H9 (cell line): ENCODE data around the gene EHBP1. TPM values are rescaled to one million over a fixed set of nuclear protein-coding genes. Genes with fewer than 3 reads are reported as not detected.

Experiments
- DNase-seq: peaks from one replicate; pipeline ENCODE4 v3.0.0-alpha.2; 2017
- H2AFZ ChIP-seq: one replicate; pipeline ENCODE4 v1.6.1; 2013; ENCODE audit warnings: mild to moderate bottlenecking, low read length, control low read depth, moderate library complexity
- H2AK5ac ChIP-seq: 2 replicates; pipeline ENCODE4 v1.6.1; 2013; ENCODE audit warnings: low read length, control low read depth, mixed read lengths; ENCODE audit not compliant: insufficient read length
- H2BK120ac ChIP-seq: one replicate; pipeline ENCODE4 v1.6.1; 2013; ENCODE audit warnings: low read depth, mild to moderate bottlenecking, low read length, control low read depth, inconsistent platforms; ENCODE audit not compliant: poor library complexity, severe bottlenecking
- H2BK12ac ChIP-seq: 2 replicates; pipeline ENCODE4 v1.6.1; 2013; ENCODE audit warnings: low read length, control low read depth, mixed read lengths, low read depth; ENCODE audit not compliant: insufficient read length
- H2BK15ac ChIP-seq: 2 replicates; pipeline ENCODE4 v1.6.1; 2013; ENCODE audit warnings: low read depth, low read length, control low read depth
- H2BK20ac ChIP-seq: one replicate; pipeline ENCODE4 v1.6.1; 2013; ENCODE audit warnings: low read depth, mild to moderate bottlenecking, low read length, control low read depth, inconsistent platforms; ENCODE audit not compliant: poor library complexity, severe bottlenecking
- H2BK5ac ChIP-seq: 2 replicates; pipeline ENCODE4 v1.6.1; 2013; ENCODE audit warnings: low read length, control low read depth, mixed read lengths; ENCODE audit not compliant: insufficient read length
- H3K14ac ChIP-seq: 2 replicates; pipeline ENCODE4 v1.6.1; 2013; ENCODE audit warnings: low read length, control low read depth; ENCODE audit not compliant: insufficient read depth
- H3K18ac ChIP-seq: 2 replicates; pipeline ENCODE4 v1.6.1; 2013; ENCODE audit warnings: low read depth, mild to moderate bottlenecking, mixed read lengths, low read length, control low read depth; ENCODE audit not compliant: insufficient read length
- H3K23ac ChIP-seq: 2 replicates; pipeline ENCODE4 v1.6.1; 2013; ENCODE audit warnings: low read length, control low read depth, mixed read lengths, low read depth; ENCODE audit not compliant: insufficient read length
- H3K23me2 ChIP-seq: 2 replicates; pipeline ENCODE4 v1.6.1; 2013; ENCODE audit warnings: low read depth, mild to moderate bottlenecking, mixed read lengths, low read length, control low read depth; ENCODE audit not compliant: insufficient read length, poor library complexity, severe bottlenecking
- H3K27ac ChIP-seq: 2 replicates; pipeline ENCODE4 v1.5.1; 2013; ENCODE audit warnings: low read length, control low read depth, mixed read lengths, low read depth; ENCODE audit not compliant: insufficient read length
- H3K27me3 ChIP-seq: 2 replicates; pipeline ENCODE4 v1.6.1; 2013; ENCODE audit warnings: low read length, control low read depth, inconsistent platforms; ENCODE audit not compliant: insufficient read depth
- H3K4ac ChIP-seq: 2 replicates; pipeline ENCODE4 v1.6.1; 2013; ENCODE audit warnings: low read depth, mild to moderate bottlenecking, control low read depth, inconsistent platforms, low read length, moderate library complexity
- H3K4me1 ChIP-seq: 2 replicates; pipeline ENCODE4 v1.6.1; 2013; ENCODE audit warnings: low read length, control low read depth, inconsistent platforms; ENCODE audit not compliant: insufficient read depth
- H3K4me2 ChIP-seq: 2 replicates; pipeline ENCODE4 v1.6.1; 2013; ENCODE audit warnings: low read length, control low read depth, mixed read lengths; ENCODE audit not compliant: insufficient read length, insufficient read depth
- H3K56ac ChIP-seq: 2 replicates; pipeline ENCODE4 v1.6.1; 2013; ENCODE audit warnings: low read depth, mild to moderate bottlenecking, mixed read lengths, low read length, control low read depth; ENCODE audit not compliant: insufficient read length
- H3K79me1 ChIP-seq: 2 replicates; pipeline ENCODE4 v1.6.1; 2013; ENCODE audit warnings: low read depth, mild to moderate bottlenecking, moderate library complexity, low read length, control low read depth, inconsistent platforms; ENCODE audit not compliant: insufficient read depth, poor library complexity, severe bottlenecking
- H3K79me2 ChIP-seq: 2 replicates; pipeline ENCODE4 v1.6.1; 2013; ENCODE audit warnings: low read length, control low read depth, inconsistent platforms; ENCODE audit not compliant: insufficient read depth
- H3K9ac ChIP-seq: 2 replicates; pipeline ENCODE4 v1.6.1; 2013; ENCODE audit warnings: low read length, control low read depth, mixed read lengths; ENCODE audit not compliant: insufficient read length; ENCODE audit errors: extremely low read depth
- H3K9me3 ChIP-seq: one replicate; pipeline ENCODE4 v1.6.1; 2013; ENCODE audit warnings: low read depth, low read length, inconsistent platforms; ENCODE audit not compliant: control insufficient read depth
- H3T11ph ChIP-seq: one replicate; pipeline ENCODE4 v1.6.1; 2013; ENCODE audit warnings: mild to moderate bottlenecking, low read length, control low read depth, inconsistent platforms
- H4K20me1 ChIP-seq: one replicate; pipeline ENCODE4 v1.6.1; 2013; ENCODE audit not compliant: control insufficient read depth, insufficient read length, insufficient read depth
- H4K5ac ChIP-seq: 2 replicates; pipeline ENCODE4 v1.6.1; 2013; ENCODE audit warnings: low read depth, mild to moderate bottlenecking, mixed read lengths, low read length, control low read depth; ENCODE audit not compliant: insufficient read length
- H4K8ac ChIP-seq: replicated peaks from 2 replicates; pipeline ENCODE4 v1.6.1; 2013; ENCODE audit warnings: low read length, control low read depth, mixed read lengths, low read depth; ENCODE audit not compliant: insufficient read length
- H4K91ac ChIP-seq: 2 replicates; pipeline ENCODE4 v1.6.1; 2013; ENCODE audit warnings: low read depth, mild to moderate bottlenecking, moderate library complexity, mixed read lengths, low read length, control low read depth; ENCODE audit not compliant: insufficient read length
- H3K27ac Mint-ChIP-seq, 3 experiments: 2 replicates in 2 of 3; 3 replicates in 1 of 3; pipeline ENCODE4 v1.8.0; 2020 to 2021; ENCODE audit warnings: mixed read lengths in 3 of 3, mild to moderate bottlenecking in 1 of 3, moderate library complexity in 1 of 3
- H3K27me3 Mint-ChIP-seq: 2 replicates; pipeline ENCODE4 v1.8.0; 2021; ENCODE audit warnings: low read depth, mild to moderate bottlenecking, moderate library complexity, mixed read lengths
- H3K36me3 Mint-ChIP-seq, 3 experiments: 2 replicates in 2 of 3; 3 replicates in 1 of 3; pipeline ENCODE4 v1.8.0; 2020 to 2021; ENCODE audit warnings: low read depth in 3 of 3, mixed read lengths in 3 of 3; ENCODE audit not compliant: insufficient read depth in 1 of 3
- H3K4me1 Mint-ChIP-seq, 2 experiments: 2 replicates each; pipeline ENCODE4 v1.8.0; 2020; ENCODE audit warnings: mixed read lengths in 2 of 2
- H3K4me3 Mint-ChIP-seq, 2 experiments: 2 replicates in 1 of 2; 3 replicates in 1 of 2; pipeline ENCODE4 v1.8.0; 2020 to 2021; ENCODE audit warnings: mild to moderate bottlenecking in 2 of 2, mixed read lengths in 2 of 2, moderate library complexity in 1 of 2
- H3K9me3 Mint-ChIP-seq, 2 experiments: 2 replicates in 1 of 2; 3 replicates in 1 of 2; pipeline ENCODE4 v1.8.0; 2020; ENCODE audit warnings: mild to moderate bottlenecking in 2 of 2, mixed read lengths in 2 of 2, moderate library complexity in 1 of 2
- CTCF ChIP-seq: fragments of 200-600 bp; sonication (generic); conservative IDR thresholded peaks from 3 replicates; pipeline ENCODE4 v1.8.0; 2021; ENCODE audit warnings: antibody characterized with exemption, mild to moderate bottlenecking
- WGBS: extraction: QIAGEN DNeasy Blood & Tissue Kit; methylation state at CpG from one replicate; pipeline ENCODE4 v1.1.7; 2013; ENCODE audit warnings: missing lambda C conversion rate, low lambda C conversion rate, mixed read lengths; ENCODE audit not compliant: insufficient read length; ENCODE audit errors: extremely low coverage; 5-methylcytosine and 5-hydroxymethylcytosine counted together
- total RNA-seq: library from RNA; stranded (reverse); gene quantifications from 2 replicates; pipeline ENCODE4 v1.2.1, GENCODE V29; 2021

The EHBP1 gene
- total RNA-seq, 1 experiment from 2014 or later, result 35.6 TPM

- no peak overlapping the region for H2AK5ac ChIP-seq
- no peak overlapping the region for H3K27ac ChIP-seq
- no peak overlapping the region for H2BK12ac ChIP-seq
- H3K27me3 Mint-ChIP-seq, result no peaks in the 10 kb centered on the region
- no peak overlapping the region for H3K23ac ChIP-seq
- WGBS, result no CpG with 5 or more reads among the region's 3 CpGs
- H3K27me3 ChIP-seq, result no peaks in the 10 kb centered on the region
- no peak overlapping the region for H2BK20ac ChIP-seq
- H2BK15ac ChIP-seq, result no peak overlapping the region
- no peak overlapping the region for H3K4me3 Mint-ChIP-seq
- H2BK5ac ChIP-seq, result no peak overlapping the region
- H3K79me2 ChIP-seq, result no peaks in the 10 kb centered on the region
- DNase-seq, result no peak
- H3K79me1 ChIP-seq, result no peaks in the 10 kb centered on the region
- no peaks in the 10 kb centered on the region for H4K20me1 ChIP-seq
- no peak overlapping the region for H3K56ac ChIP-seq
- no peak overlapping the region for H3K9ac ChIP-seq
- H3K27ac Mint-ChIP-seq, result no peak overlapping the region
- H3K14ac ChIP-seq, result no peak overlapping the region
- H3K4me2 ChIP-seq, result no peak overlapping the region
- H3K9me3 Mint-ChIP-seq, result peaks cover 11 to 26% of the 10 kb centered on the region in 2 experiments; a peak in 4 of 5 replicates
- no peak for TF ChIP-seq CTCF
- no peak overlapping the region for H3K4ac ChIP-seq
- no peak overlapping the region for H3K18ac ChIP-seq
- H2AFZ ChIP-seq, result no peak overlapping the region
- no peak overlapping the region for H3T11ph ChIP-seq
- H3K4me1 ChIP-seq, result no peaks in the 10 kb centered on the region
- H2BK120ac ChIP-seq, result no peak overlapping the region
- H3K23me2 ChIP-seq, result no peaks in the 10 kb centered on the region
- H4K5ac ChIP-seq, result no peak overlapping the region
- no peak overlapping the region for H4K91ac ChIP-seq
- peaks cover 59 to 66% (median 61%) of the 10 kb centered on the region in 3 experiments for H3K36me3 Mint-ChIP-seq
- H4K8ac ChIP-seq, result no peak overlapping the region
- no peaks in the 10 kb centered on the region for H3K4me1 Mint-ChIP-seq
- H3K9me3 ChIP-seq, result no peaks in the 10 kb centered on the region
Observed at GRCh38 chr2:62873603-62874002, 168.1 kb downstream of the EHBP1 start.
